ENCODE data around the gene NAGLU.

NAGLU gene

GRCh38 chr17:42571435-42572225 lies 35.6 kb downstream of the NAGLU start:
- TF ChIP-seq CTCF (IDR thresholded peaks at IDR 0.05; ENCODE audit: low read depth, low read length, poor library complexity, severe bottlenecking) (no peak), EZH2phosphoT487 (IDR thresholded peaks at IDR 0.05; ENCODE audit: borderline replicate concordance, low read length) (no peak)
- Histone ChIP-seq H3K36me3 (ENCODE audit: control insufficient read depth, low read length) (peaks cover 84% of the 10 kb centered on the region), H3K4me3 (ENCODE audit: low read length) (no peak overlapping the region), H3K79me2 (ENCODE audit: control insufficient read depth, low read length) (peaks cover 72% of the 10 kb centered on the region), H3K4me2 (ENCODE audit: low read length) (no peak overlapping the region), H3K9me2 (replicated peaks; ENCODE audit: control insufficient read depth, low read length) (no peaks in the 10 kb centered on the region), H4K20me1 (ENCODE audit: control insufficient read depth, insufficient read depth, low read depth, low read length) (no peaks in the 10 kb centered on the region), H3F3A (ENCODE audit: control insufficient read depth, insufficient read depth) (peaks cover 3% of the 10 kb centered on the region), H3K27me3 (ENCODE audit: control insufficient read depth, low read length) (no peaks in the 10 kb centered on the region), H3K27ac (ENCODE audit: low read depth, low read length) (no peak overlapping the region), H3K4me1 (ENCODE audit: control insufficient read depth, low read length) (peaks cover 24% of the 10 kb centered on the region), H3K9me3 (ENCODE audit: control insufficient read depth, insufficient read depth, low read length) (no peaks in the 10 kb centered on the region)

GRCh38 chr17:42573095-42573494 lies 37.1 kb downstream of the NAGLU start:
- Histone ChIP-seq H4K20me1 (ENCODE audit: control insufficient read depth, insufficient read depth, low read depth, low read length) (no peaks in the 10 kb centered on the region), H3K4me1 (ENCODE audit: control insufficient read depth, low read length) (peaks cover 19% of the 10 kb centered on the region), H3K4me3 (ENCODE audit: low read length) (no peak overlapping the region), H3K27ac (ENCODE audit: low read depth, low read length) (no peak overlapping the region), H3K36me3 (ENCODE audit: control insufficient read depth, low read length) (peaks cover 88% of the 10 kb centered on the region), H3K9me2 (replicated peaks; ENCODE audit: control insufficient read depth, low read length) (no peaks in the 10 kb centered on the region), H3K4me2 (ENCODE audit: low read length) (no peak overlapping the region), H3K79me2 (ENCODE audit: control insufficient read depth, low read length) (peaks cover 69% of the 10 kb centered on the region), H3F3A (ENCODE audit: control insufficient read depth, insufficient read depth) (peaks cover 5% of the 10 kb centered on the region), H3K27me3 (ENCODE audit: control insufficient read depth, low read length) (no peaks in the 10 kb centered on the region), H3K9me3 (ENCODE audit: control insufficient read depth, insufficient read depth, low read length) (no peaks in the 10 kb centered on the region)
- TF ChIP-seq CTCF (IDR thresholded peaks at IDR 0.05; ENCODE audit: low read depth, low read length, poor library complexity, severe bottlenecking) = no peak
- no peak for TF ChIP-seq EZH2phosphoT487 (IDR thresholded peaks at IDR 0.05; ENCODE audit: borderline replicate concordance, low read length)

DNA sequence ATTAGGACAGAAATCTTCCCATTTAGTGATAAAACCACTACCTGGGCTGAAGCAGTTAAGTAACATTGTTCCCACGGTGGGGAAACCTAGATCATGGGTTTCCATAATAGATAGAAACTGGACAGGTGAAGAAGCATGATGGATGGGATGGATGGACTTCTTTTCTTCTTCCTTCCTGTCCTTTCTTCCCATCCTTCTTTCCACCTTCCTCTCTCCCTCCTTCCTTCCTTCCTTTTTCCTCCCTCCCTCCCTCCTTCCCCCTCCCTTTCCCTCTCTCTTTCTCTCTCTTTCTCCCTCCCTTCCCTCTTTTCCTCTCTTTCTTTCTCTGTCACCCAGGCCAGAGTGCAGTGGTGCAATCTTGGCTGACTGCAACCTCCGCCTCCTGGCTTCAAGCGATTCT lies 38.4 kb downstream of the NAGLU start:
- no peak overlapping the region for H3K4me3 ChIP-seq (ENCODE audit: low read length)
- H4K20me1 ChIP-seq (ENCODE audit: control insufficient read depth, insufficient read depth, low read depth, low read length) = no peaks in the 10 kb centered on the region
- H3K4me2 ChIP-seq (ENCODE audit: low read length) = no peak overlapping the region
- H3K27me3 ChIP-seq (ENCODE audit: control insufficient read depth, low read length) = no peaks in the 10 kb centered on the region
- peaks cover 31% of the 10 kb centered on the region for H3K4me1 ChIP-seq (ENCODE audit: control insufficient read depth, low read length)
- TF ChIP-seq EZH2phosphoT487 (IDR thresholded peaks at IDR 0.05; ENCODE audit: borderline replicate concordance, low read length) (no peak), CTCF (IDR thresholded peaks at IDR 0.05; ENCODE audit: low read depth, low read length, poor library complexity, severe bottlenecking) (no peak)
- peaks cover 79% of the 10 kb centered on the region for H3K36me3 ChIP-seq (ENCODE audit: control insufficient read depth, low read length)
- H3F3A ChIP-seq (ENCODE audit: control insufficient read depth, insufficient read depth) = peaks cover 9% of the 10 kb centered on the region
- H3K9me2 ChIP-seq (replicated peaks; ENCODE audit: control insufficient read depth, low read length) = no peaks in the 10 kb centered on the region
- H3K27ac ChIP-seq (ENCODE audit: low read depth, low read length) = no peak overlapping the region
- peaks cover 62% of the 10 kb centered on the region for H3K79me2 ChIP-seq (ENCODE audit: control insufficient read depth, low read length)
- H3K9me3 ChIP-seq (ENCODE audit: control insufficient read depth, insufficient read depth, low read length) = no peaks in the 10 kb centered on the region

Measured in DOHH2 (cell line).